Stomach (tissue), 4 donors: ENCODE results near the gene TNK2.
"Not testable (repeated sequence)": the region's sequence is repeated elsewhere in the genome, so short reads cannot be mapped to it uniquely, and the experiment has no call there.

Experiments used
- CTCF ChIP-seq, 7 experiments: fragments of 450-650 bp in 4 of 7; fragments of 200-600 bp in 3 of 7; sonication (generic) in 3 of 7; IDR thresholded peaks; one replicate each; pipeline ENCODE4 v1.5.1; 2016 to 2019; ENCODE audit warnings: antibody characterized with exemption in 7 of 7, control low read depth in 2 of 7, mild to moderate bottlenecking in 1 of 7
- EP300 ChIP-seq: sonication (generic); formaldehyde crosslinking; IDR thresholded peaks from one replicate; pipeline ENCODE4 v1.6.1; 2017; ENCODE audit warnings: antibody characterized with exemption

- TF ChIP-seq EP300; CTCF (IDR thresholded peaks at IDR 0.05): not testable (repeated sequence)
Observed at GRCh38 chr3:195901836-195902585, 6.3 kb downstream of the TNK2 start.
